RPMI8226 (cell line): ENCODE data around the gene SF3B5.
"Not testable (repeated sequence)": the region's sequence is repeated elsewhere in the genome, so short reads cannot be mapped to it uniquely, and the experiment has no call there.

Experiments used
- DNase-seq: peaks from one replicate; pipeline ENCODE4 v3.0.0-alpha.2; 2015

Gene SF3B5

GRCh38 chr6:144095134-144096002 is at the start of gene SF3B5:
Gene SF3B5 (minus strand): TSS chr6:144095573. CDS start chr6:144095497, 76 bp downstream.
- DNase-seq = peak; percentile 98

GRCh38 chr6:144144996-144145395 is 49.6 kb upstream of the SF3B5 start:
- DNase-seq = no peak

- DNase-seq = no peak
Observed at GRCh38 chr6:144143878-144144277, 48.5 kb upstream of the SF3B5 start.

GRCh38 chr6:144143106-144143505 is 47.7 kb upstream of the SF3B5 start:
- no peak for DNase-seq

GRCh38 chr6:144141470-144141869 is 46.1 kb upstream of the SF3B5 start:
- DNase-seq = no peak

- no peak for DNase-seq
Observed at GRCh38 chr6:144140867-144141266, 45.5 kb upstream of the SF3B5 start.

GRCh38 chr6:144139817-144140216 is 44.4 kb upstream of the SF3B5 start:
- DNase-seq = no peak

GRCh38 chr6:144138542-144138941 is 43.2 kb upstream of the SF3B5 start:
- no peak for DNase-seq

- DNase-seq = no peak
Observed at GRCh38 chr6:144134737-144135136, 39.4 kb upstream of the SF3B5 start.

GRCh38 chr6:144134176-144134575 is 38.8 kb upstream of the SF3B5 start:
- no peak for DNase-seq

- DNase-seq = no peak
Observed at GRCh38 chr6:144133225-144133821, 38.0 kb upstream of the SF3B5 start.

- not testable (repeated sequence) for DNase-seq
Observed at GRCh38 chr6:144132167-144132690, 36.9 kb upstream of the SF3B5 start.

- DNase-seq = no peak
Observed at GRCh38 chr6:144131248-144131709, 35.9 kb upstream of the SF3B5 start.

- no peak for DNase-seq
Observed at GRCh38 chr6:144129469-144129868, 34.1 kb upstream of the SF3B5 start.

- no peak for DNase-seq
Observed at GRCh38 chr6:144127097-144127496, 31.7 kb upstream of the SF3B5 start.

- no peak for DNase-seq
Observed at GRCh38 chr6:144123836-144124235, 28.5 kb upstream of the SF3B5 start.

- DNase-seq = no peak
Observed at GRCh38 chr6:144123421-144123820, 28.0 kb upstream of the SF3B5 start.

GRCh38 chr6:144122861-144123260 is 27.5 kb upstream of the SF3B5 start:
- no peak for DNase-seq

GRCh38 chr6:144119376-144119775 is 24.0 kb upstream of the SF3B5 start:
- no peak for DNase-seq

GRCh38 chr6:144115219-144115618 is 19.8 kb upstream of the SF3B5 start:
- DNase-seq = no peak

- no peak for DNase-seq
Observed at GRCh38 chr6:144113366-144113765, 18.0 kb upstream of the SF3B5 start.

GRCh38 chr6:144110210-144110609 is 14.8 kb upstream of the SF3B5 start:
- no peak for DNase-seq

- no peak for DNase-seq
Observed at GRCh38 chr6:144106206-144106605, 10.8 kb upstream of the SF3B5 start.

- peak; percentile 54 for DNase-seq
Observed at GRCh38 chr6:144104898-144105487, 9.6 kb upstream of the SF3B5 start.
